DLD1 (cell line): ENCODE results near the gene ADGRE3.
"Not testable (repeated sequence)": the region's sequence is repeated elsewhere in the genome, so short reads cannot be mapped to it uniquely, and the experiment has no call there.

Experiments
- in situ Hi-C: cut with HindIII; loops from 2 replicates; pipeline ENCODE4 v1.10.0; 2017; ENCODE audit warnings: low sequenced_read_pairs

Gene ADGRE3

DNA sequence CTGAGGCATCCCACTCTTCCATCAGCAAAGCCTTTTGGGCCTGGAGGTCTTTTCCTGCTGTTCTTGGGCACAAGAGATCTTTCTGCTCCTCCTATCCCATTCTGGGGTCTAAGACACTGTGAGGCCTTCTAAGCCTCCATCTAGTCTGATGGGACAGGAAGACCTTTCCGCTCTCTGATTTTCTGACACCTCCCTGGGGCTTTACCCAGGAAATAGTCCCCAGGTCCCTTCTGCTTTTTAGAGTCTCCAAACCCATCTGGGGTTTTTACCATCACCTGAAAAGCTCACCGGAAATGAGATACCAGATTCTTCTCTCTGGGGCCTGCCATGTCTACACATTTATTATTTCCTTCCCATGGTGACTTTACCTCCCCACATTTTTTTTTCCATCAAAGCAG lies 70.7 kb downstream of the ADGRE3 start:
- in situ Hi-C loops = no loop called here

GRCh38 chr19:14599548-14600147 lies 75.0 kb downstream of the ADGRE3 start:
- in situ Hi-C loops = no loop called here

- in situ Hi-C loops = no loop called here
Measured at GRCh38 chr19:14595558-14595957, 79.1 kb downstream of the ADGRE3 start.

DNA sequence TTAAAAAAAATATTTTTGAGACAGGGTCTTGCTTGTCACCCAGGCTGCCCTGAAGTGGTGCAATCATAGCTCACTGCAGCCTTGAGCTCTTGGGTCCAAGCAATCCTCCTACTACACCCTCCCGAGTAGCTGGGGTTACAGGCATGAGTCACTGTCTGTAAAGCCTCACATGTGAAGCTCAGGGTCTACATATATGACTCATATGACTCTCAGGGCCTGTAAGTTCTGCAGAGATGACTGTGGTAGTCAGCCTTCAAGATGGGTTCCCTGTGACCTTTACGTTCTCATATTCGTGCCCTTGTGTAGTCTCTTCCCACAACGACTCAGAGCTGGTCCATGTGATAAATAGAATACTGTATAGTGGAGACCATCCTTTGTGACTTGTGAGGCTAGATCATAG lies 85.2 kb downstream of the ADGRE3 start:
- in situ Hi-C loops = not testable (repeated sequence)

- in situ Hi-C loops = not testable (repeated sequence)
Measured at GRCh38 chr19:14585187-14585586, 89.5 kb downstream of the ADGRE3 start.

DNA sequence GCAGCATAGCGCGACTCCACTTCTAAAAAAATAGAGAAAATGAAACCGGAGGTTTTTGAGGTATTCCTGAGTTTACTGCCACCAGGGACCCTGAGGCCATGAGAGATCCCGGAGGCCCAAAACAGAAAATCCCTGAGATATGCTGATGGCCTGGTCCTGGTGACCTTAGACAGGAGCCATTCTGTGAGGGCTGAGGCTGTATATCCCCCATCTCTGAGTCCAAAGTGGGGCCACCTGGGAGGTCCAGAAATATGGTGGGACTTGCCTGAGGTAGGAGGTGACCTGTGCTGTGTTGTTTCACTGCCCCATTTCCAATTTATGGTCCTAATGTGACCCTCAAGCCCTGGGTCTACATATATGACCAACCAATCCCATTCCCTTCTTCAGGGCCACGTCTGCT lies 90.3 kb downstream of the ADGRE3 start:
- in situ Hi-C loops = not testable (repeated sequence)

GRCh38 chr19:14582894-14583340 lies 91.7 kb downstream of the ADGRE3 start, which contains the start of gene CLEC17A:
CLEC17A (plus strand) TSS chr19:14583084; CDS start chr19:14583161, 77 bp downstream.
- in situ Hi-C loops = no loop called here

DNA sequence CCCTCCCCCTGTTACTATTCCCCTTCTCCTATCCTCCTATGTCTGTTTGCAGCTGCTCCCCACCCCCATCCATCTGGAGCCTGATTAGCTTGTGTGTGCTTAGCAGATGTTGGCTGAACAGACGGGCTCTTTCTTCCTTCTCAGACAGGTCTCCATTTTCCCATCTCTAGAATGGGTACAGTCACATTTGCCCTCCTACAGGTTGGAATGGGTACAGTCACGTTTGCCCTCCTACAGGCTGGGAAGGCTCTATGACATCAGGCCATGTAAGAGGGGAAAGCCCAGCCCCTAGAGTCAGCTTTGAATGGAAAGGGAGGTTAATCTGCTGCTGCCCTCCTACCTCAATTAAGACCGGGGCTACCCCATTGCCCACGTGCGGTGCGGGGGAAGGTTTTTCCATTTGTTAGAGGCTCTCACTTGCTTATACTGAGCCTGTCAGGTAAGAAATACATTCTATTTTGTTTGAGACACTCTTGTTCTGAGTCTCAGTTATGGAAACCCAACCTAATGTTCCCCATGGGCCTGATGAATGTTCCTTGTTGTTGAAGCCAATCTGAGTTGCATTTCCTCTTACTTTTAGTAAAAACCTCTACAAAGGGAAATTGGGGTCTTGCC lies 93.9 kb downstream of the ADGRE3 start:
- in situ Hi-C loops = no loop called here

- in situ Hi-C loops = no loop called here
Measured at GRCh38 chr19:14577885-14578427, 96.7 kb downstream of the ADGRE3 start.

DNA sequence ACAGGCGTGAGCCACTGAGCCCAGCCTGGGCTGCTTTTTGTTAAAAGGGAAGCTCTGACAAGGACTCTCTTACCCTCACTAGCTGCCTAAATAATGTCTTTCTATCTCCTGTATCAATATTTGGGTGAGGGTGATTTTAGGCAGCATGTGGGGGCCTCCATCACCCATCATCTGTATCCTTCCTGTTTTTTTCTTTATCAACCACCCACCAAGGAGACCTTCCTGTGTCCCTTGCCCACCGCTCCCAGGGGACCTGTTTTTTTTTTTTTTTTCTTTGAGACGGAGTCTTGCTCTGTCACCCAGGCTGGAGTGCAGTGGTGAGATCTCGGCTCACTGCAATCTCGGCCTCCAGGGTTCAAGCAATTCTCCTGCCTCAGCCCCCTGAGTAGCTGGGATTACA lies 97.4 kb downstream of the ADGRE3 start:
- in situ Hi-C loops = no loop called here

GRCh38 chr19:14576363-14576762 lies 98.3 kb downstream of the ADGRE3 start:
- in situ Hi-C loops = no loop called here

DNA sequence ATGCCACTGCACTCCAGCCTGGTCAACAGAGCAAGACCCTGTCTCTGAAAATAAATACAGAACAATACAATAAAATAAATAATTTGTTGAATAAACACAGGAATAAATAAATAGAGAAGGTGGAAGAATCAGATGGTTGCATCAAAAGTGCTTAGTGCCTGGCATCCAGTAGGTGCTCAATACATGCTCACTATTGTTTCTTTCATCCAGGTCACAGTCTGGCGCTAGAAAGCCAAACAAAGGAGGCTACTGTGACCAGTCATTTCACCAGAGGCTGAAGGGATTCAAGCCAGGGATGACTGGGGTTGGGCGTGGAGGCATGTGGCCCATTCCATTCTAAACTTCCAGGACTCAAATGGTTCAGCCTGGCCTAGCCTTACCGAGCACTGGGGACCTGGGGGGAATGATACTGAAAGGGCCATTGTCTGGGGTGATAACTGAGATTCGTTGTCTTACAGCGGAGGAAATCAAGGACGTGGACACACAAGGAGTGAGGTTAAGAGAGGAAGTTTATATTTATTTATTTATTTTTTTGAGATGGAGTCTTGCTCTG lies 99.1 kb downstream of the ADGRE3 start:
- in situ Hi-C loops = no loop called here

DNA sequence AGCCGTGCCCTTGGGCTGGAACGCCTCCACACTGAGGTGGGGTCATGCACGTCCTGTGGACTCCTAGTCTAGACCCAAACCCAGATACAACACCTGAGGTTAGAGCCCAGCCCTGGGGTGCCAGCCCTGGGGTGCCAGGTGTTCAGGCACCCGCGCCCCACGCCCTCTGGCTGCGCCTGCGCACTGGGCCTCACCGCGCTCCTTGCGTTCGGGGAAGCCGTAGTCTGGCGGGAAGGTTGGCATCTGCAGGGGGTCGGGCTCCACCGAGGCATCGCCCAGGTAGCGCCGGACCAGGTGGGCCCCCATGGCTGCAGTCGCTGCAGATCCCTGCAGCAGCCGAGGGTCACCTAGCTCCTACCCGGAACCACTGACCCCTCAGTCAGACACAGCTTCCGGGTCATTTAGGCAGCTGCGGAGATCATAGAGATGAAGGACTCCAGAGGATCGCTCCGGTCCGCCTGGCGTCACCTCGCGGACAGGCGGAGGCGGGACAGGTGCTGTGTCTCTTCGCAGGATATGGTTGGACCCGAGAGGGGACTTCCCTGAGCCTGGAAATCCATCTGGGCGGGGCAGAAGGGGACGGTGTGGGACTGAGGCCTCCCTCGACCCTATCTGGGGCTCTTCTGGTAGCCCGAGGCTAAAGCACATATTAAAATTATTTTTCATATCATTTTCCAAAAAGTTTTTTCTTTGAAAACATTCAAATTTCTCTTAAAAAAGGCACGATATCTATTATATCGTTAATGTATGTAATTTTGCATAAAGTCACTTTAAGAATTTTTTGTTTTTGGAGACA lies 102.8 kb downstream of the ADGRE3 start, which contains the start of gene NDUFB7:
TSS of gene NDUFB7 (minus strand) at position 372 of the 796 bp plus-strand sequence. CDS start at position 306, 66 bp downstream.
- in situ Hi-C loops = no loop called here

DNA sequence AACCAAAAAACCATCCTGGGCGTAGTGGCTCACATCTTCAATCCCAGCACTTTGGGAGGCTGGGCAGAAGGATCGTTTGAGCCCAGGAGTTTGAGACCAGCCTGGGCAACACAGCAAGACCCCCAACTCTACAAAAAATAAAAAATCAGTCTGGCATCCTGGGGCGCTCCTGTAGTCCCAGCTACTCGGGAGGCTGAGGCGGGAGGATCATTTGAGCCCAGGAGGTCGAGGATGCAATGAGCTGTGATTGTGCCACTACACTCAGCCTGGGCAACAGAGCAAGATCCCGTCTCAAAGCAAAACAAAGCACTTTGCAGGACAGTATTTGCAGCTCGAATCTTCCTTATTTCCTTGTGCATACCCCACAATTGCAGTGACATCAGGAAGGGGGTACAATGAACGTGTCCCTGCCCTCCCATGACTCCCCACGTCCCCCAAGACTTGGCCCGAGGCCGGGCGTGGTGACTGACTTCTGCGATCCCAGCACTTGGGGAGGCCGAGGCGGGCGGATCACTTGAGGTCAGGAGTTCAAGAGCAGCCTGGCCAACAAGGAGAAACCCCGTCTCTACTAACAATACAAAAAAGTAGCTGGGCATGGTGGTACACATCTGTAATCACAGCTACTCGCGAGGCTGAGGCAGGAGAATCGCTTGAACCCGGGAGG lies 103.6 kb downstream of the ADGRE3 start:
- in situ Hi-C loops = no loop called here
